Gastroesophageal sphincter (tissue), 4 donors: ENCODE data around the gene BANP. TPM values are rescaled to one million over a fixed set of nuclear protein-coding genes. Genes with fewer than 3 reads are reported as not detected.

Experiments
- ATAC-seq: fragments of 150-250 bp; one replicate; pipeline ENCODE4 v1.9.1; 2016; ENCODE audit warnings: mild to moderate bottlenecking, moderate library complexity
- H3K27ac ChIP-seq, 4 donors: fragments of 200-600 bp; sonication (generic) in 3 of 4; 1 replicate in 3 of 4; 2 replicates in 1 of 4; pipeline ENCODE4 v1.5.1; 2016 to 2019
- H3K27me3 ChIP-seq: fragments of 200-600 bp; sonication (generic); one replicate; pipeline ENCODE4 v1.5.1; 2019
- H3K36me3 ChIP-seq, 2 donors: fragments of 200-600 bp; sonication (generic); one replicate each; pipeline ENCODE4 v1.5.1; 2019; ENCODE audit warnings: control low read depth in 1 of 2
- H3K4me1 ChIP-seq, 3 donors: fragments of 200-600 bp; sonication (generic); 1 replicate in 2 of 3; 2 replicates in 1 of 3; pipeline ENCODE4 v1.5.1; 2016 to 2019; ENCODE audit warnings: control low read depth in 2 of 3
- H3K4me3 ChIP-seq, 2 donors: fragments of 200-600 bp; sonication (generic); one replicate each; pipeline ENCODE4 v1.5.1; 2019; ENCODE audit warnings: mild to moderate bottlenecking in 1 of 2, moderate library complexity in 1 of 2
- H3K9me3 ChIP-seq, 3 donors: fragments of 200-600 bp; sonication (generic); one replicate each; pipeline ENCODE4 v1.5.1; 2017 to 2019; ENCODE audit warnings: control low read depth in 2 of 3
- CTCF ChIP-seq, 4 experiments: fragments of 200-600 bp in 2 of 4; fragments of 450-650 bp in 2 of 4; sonication (generic) in 1 of 4; IDR thresholded peaks; one replicate each; pipeline ENCODE4 v1.5.1; 2017 to 2019; ENCODE audit warnings: antibody characterized with exemption in 4 of 4, mild to moderate bottlenecking in 2 of 4, moderate library complexity in 2 of 4
- EP300 ChIP-seq: sonication (generic); formaldehyde crosslinking; IDR thresholded peaks from one replicate; pipeline ENCODE4 v1.6.1; 2017; ENCODE audit warnings: antibody characterized with exemption, mild to moderate bottlenecking
- POLR2A ChIP-seq, 2 donors: fragments of 450-650 bp; IDR thresholded peaks; one replicate each; pipeline ENCODE4 v1.6.1; 2017; ENCODE audit warnings: antibody characterized with exemption in 2 of 2, mild to moderate bottlenecking in 2 of 2, moderate library complexity in 1 of 2
- POLR2AphosphoS5 ChIP-seq: sonication (generic); formaldehyde crosslinking; IDR thresholded peaks from one replicate; pipeline ENCODE4 v1.6.1; 2017; ENCODE audit warnings: antibody characterized with exemption
- WGBS, 2 donors: methylation state at CpG; one replicate each; pipeline ENCODE4 v1.1.5; 2018; ENCODE audit warnings: low coverage in 1 of 2; 5-methylcytosine and 5-hydroxymethylcytosine counted together
- total RNA-seq, 4 donors: library from RNA; depleted of rRNA; stranded (reverse); fragments of >200 nt; gene quantifications; one replicate each; pipeline ENCODE4 v1.1.0, GENCODE V29; 2016

The BANP gene
- total RNA-seq, 4 donors from 2014 or later, result 17.1 to 33.1 (median 24.2) TPM

- H3K36me3 ChIP-seq, result no peaks in the 10 kb centered on the region
- no peak for ATAC-seq
- no peak for TF ChIP-seq EP300
- no peak for TF ChIP-seq POLR2A (IDR thresholded peaks at IDR 0.05)
- no peak for TF ChIP-seq POLR2AphosphoS5
- no peak for TF ChIP-seq CTCF (IDR thresholded peaks at IDR 0.05)
- peaks cover 0 to 30% (median 0%) of the 10 kb centered on the region in 3 donors for H3K4me1 ChIP-seq
- H3K4me3 ChIP-seq, result no peak overlapping the region
- no peaks in the 10 kb centered on the region for H3K9me3 ChIP-seq
- WGBS, 2 donors, result 87% methylated on average over 10 of the region's 25 CpGs; no CpG with 5 or more reads in 1 of the 2 donors
- no peak overlapping the region for H3K27ac ChIP-seq
- H3K27me3 ChIP-seq, result peaks cover 37% of the 10 kb centered on the region
Measured at GRCh38 chr16:87914812-87915211, 36.4 kb upstream of the BANP start.

- no peaks in the 10 kb centered on the region for H3K36me3 ChIP-seq
- H3K4me3 ChIP-seq, result no peak overlapping the region
- TF ChIP-seq POLR2A (IDR thresholded peaks at IDR 0.05) (no peak), POLR2AphosphoS5 (no peak), EP300 (no peak), CTCF (IDR thresholded peaks at IDR 0.05) (no peak)
- no peak overlapping the region for H3K27ac ChIP-seq
- 83 to 88% methylated on average over 6 to 8 of the region's 9 CpGs for WGBS, 2 donors
- H3K27me3 ChIP-seq, result peaks cover 39% of the 10 kb centered on the region
- peaks cover 0 to 13% (median 0%) of the 10 kb centered on the region in 3 donors for H3K4me1 ChIP-seq
- H3K9me3 ChIP-seq, result no peaks in the 10 kb centered on the region
- no peak for ATAC-seq
Measured at GRCh38 chr16:87917503-87917902, 33.7 kb upstream of the BANP start.

GRCh38 chr16:87918338-87918737 lies 32.9 kb upstream of the BANP start:
- WGBS, 2 donors, result 69 to 73% methylated on average over 6 to 7 of the region's 13 CpGs

GRCh38 chr16:87918866-87919680 lies 32.2 kb upstream of the BANP start:
- H3K9me3 ChIP-seq, result no peaks in the 10 kb centered on the region
- TF ChIP-seq POLR2A (IDR thresholded peaks at IDR 0.05), result no peak
- TF ChIP-seq POLR2AphosphoS5, result no peak
- TF ChIP-seq EP300, result no peak
- TF ChIP-seq CTCF (IDR thresholded peaks at IDR 0.05), result no peak
- ATAC-seq, result peak; percentile 20
- peak overlapping the region in 1 of 2 donors; percentile 8 for H3K4me3 ChIP-seq
- peaks cover 30% of the 10 kb centered on the region for H3K27me3 ChIP-seq
- H3K36me3 ChIP-seq, result no peaks in the 10 kb centered on the region
- 37 to 38% methylated on average over 4 to 13 of the region's 37 CpGs for WGBS, 2 donors
- H3K4me1 ChIP-seq, result peaks cover 0 to 13% (median 0%) of the 10 kb centered on the region in 3 donors
- H3K27ac ChIP-seq, result peak overlapping the region in 1 of 4 donors; percentile 19

More at GRCh38 chr16:87918338-87918737, 32.9 kb upstream of the BANP start:
- Histone ChIP-seq H3K9me3 (no peaks in the 10 kb centered on the region), H3K4me3 (peak overlapping the region in 1 of 2 donors; percentile 8), H3K27me3 (peaks cover 37% of the 10 kb centered on the region), H3K4me1 (peaks cover 0 to 13% (median 0%) of the 10 kb centered on the region in 3 donors), H3K27ac (peak overlapping the region in 1 of 4 donors; percentile 19), H3K36me3 (no peaks in the 10 kb centered on the region)
- peak; percentile 65 for ATAC-seq
- TF ChIP-seq EP300 (no peak), POLR2A (IDR thresholded peaks at IDR 0.05) (no peak), CTCF (IDR thresholded peaks at IDR 0.05) (no peak), POLR2AphosphoS5 (no peak)

- ATAC-seq, result no peak
- Histone ChIP-seq H3K27ac (no peak overlapping the region), H3K36me3 (no peaks in the 10 kb centered on the region), H3K4me3 (no peak overlapping the region), H3K9me3 (no peaks in the 10 kb centered on the region), H3K27me3 (peaks cover 26% of the 10 kb centered on the region), H3K4me1 (peaks cover 0 to 13% (median 0%) of the 10 kb centered on the region in 3 donors)
- 62% methylated on average over 3 of the region's 10 CpGs; no CpG with 5 or more reads in 1 of the 2 donors for WGBS, 2 donors
- TF ChIP-seq EP300 (no peak), POLR2AphosphoS5 (no peak), POLR2A (IDR thresholded peaks at IDR 0.05) (no peak), CTCF (IDR thresholded peaks at IDR 0.05) (no peak)
Measured at GRCh38 chr16:87919681-87919994, 31.6 kb upstream of the BANP start.
